Umbilical cord (tissue), 2 donors: ENCODE measurements around the gene FAM153A. TPM values are rescaled to one million over a fixed set of nuclear protein-coding genes. Genes with fewer than 3 reads are reported as not detected.
"Not testable (repeated sequence)": the region's sequence is repeated elsewhere in the genome, so short reads cannot be mapped to it uniquely, and the experiment has no call there.

ENCODE experiments used
- DNase-seq: peaks from one replicate; pipeline ENCODE4 v3.0.0-alpha.2; 2015; ENCODE audit warnings: low spot score
- total RNA-seq: library from RNA; depleted of rRNA; stranded (reverse); fragments of >200 nt; gene quantifications from one replicate; pipeline ENCODE4 v1.2.3, GENCODE V29; 2014; ENCODE audit warnings: low replicate concordance; ENCODE audit not compliant: insufficient read depth

FAM153A gene
- 0.96 TPM for total RNA-seq

DNA sequence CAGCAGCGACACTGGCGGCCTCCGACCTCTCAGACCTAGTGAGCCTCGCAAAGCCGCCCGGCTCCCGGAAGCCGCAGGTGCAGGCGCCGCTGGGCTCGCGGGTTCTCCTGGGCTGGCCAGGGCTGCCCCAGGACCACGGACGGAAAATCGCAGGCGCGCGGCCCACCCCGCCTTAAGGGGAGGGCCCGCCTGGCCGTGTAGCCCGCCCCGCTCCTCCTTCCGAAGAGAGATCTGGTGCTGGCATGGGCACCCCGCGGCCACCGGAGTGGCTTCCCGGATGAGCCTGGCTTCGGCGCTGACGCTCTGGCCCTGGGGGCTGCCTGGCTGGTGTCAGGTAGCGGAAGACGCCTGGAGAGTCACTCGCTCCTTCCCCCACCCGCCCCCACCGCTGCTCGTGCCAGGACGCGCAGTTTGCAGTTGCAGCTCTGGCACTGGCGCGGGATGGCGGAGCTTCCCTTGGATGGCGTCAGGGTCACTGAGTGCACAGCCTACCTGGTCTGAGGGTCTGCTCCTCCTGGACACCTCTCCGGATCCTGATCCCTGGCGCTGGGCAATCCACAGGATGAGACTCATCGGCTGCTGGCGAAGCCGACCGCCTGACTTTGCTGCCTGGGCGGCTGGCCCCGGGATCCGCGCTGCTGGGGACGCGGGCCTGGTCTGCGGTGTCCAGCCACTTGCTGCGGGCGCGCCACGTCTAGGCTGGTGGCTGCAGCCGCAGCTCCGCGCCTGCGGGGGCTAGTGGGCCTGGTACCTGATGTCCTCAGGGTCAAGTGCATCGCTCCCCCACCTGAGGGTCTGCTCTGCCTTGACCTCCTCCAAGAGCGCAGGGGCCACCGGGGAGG is at the start of gene FAM153A:
FAM153A (minus strand) TSS at position 108 of the 842 bp plus-strand sequence.
- DNase-seq = not testable (repeated sequence)

DNA sequence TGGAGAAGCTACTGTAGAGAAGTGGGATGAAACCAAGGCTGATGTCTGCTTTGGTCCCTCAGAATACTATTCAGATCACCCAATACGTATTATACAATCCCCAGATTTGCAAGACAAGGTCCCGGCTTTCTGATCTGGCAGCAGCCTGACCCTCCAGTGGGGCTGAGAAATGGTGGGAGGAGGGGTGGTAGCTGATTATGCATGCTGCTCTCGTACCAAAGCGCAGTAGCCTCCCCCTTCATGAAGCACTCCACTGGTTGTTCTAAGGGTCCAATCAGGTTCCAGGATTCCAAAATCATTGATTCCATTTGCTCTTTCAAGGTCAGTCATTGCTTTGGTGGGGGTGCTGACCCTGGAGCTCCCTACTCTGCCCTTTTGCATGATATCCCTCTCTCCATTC is 49.6 kb upstream of the FAM153A start:
- not testable (repeated sequence) for DNase-seq

GRCh38 chr5:177826073-177826472 is 43.4 kb upstream of the FAM153A start:
- not testable (repeated sequence) for DNase-seq

DNA sequence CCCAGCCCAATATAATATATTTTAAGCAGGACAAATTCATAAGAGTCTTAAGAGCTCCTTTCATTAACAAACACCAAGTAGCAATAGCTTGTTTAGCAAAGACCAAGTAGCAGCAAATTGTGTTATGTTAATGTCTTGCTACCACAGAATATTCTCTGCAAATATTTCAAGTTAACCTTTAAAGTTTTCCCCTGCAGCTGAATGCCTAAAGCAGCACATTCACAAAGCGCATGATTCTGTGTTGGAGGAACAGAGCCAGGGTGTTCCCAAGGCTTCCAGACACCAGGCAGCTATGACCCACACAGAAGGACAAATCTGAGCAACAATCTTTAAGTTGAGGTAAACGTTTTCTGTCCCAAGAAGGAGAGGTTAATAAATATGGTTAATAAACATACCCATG is 42.1 kb upstream of the FAM153A start:
- DNase-seq = not testable (repeated sequence)

DNA sequence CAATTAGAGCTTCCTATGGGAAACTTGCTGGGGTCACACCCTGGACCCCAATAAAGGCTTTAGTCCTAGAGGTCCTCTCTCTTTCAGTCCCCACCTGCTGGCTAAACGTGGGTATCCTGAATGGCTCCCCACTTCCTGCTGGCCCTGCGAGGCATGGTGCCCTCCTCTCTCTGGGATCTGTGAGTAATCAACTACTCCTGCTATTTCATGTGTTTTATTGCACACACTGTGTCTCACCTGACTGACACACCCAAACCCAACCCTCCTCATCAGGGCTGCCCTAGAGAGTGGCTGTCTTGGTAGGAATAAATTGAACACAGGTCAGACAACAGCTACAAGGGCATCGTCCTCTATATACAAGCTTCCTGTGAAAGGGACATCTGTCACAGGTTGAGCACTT is 39.8 kb upstream of the FAM153A start:
- not testable (repeated sequence) for DNase-seq

DNA sequence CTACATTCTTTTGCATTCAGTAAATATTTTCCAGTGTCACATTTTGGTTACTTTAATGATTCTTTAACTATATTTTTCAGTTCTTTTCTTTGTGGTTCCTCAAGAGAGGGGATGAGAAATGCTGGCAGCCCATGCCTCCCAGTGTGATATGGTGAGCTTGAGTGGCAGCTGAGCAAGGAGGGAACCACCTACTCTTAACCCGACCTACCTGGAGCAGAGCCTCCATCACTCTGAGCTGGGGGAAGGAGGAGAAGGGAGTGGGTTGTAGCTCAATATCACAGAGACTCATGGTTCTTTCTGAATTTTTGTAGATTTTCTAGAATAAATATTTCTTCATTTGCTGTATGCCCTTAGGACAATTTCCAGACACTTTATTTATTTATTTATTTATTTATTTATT is 37.0 kb upstream of the FAM153A start:
- not testable (repeated sequence) for DNase-seq

GRCh38 chr5:177812814-177813425 is 30.2 kb upstream of the FAM153A start:
- not testable (repeated sequence) for DNase-seq

GRCh38 chr5:177812160-177812743 is 29.6 kb upstream of the FAM153A start:
- DNase-seq = not testable (repeated sequence)

- not testable (repeated sequence) for DNase-seq
Observed at GRCh38 chr5:177809209-177809913, 26.7 kb upstream of the FAM153A start.

GRCh38 chr5:177808420-177808819 is 25.7 kb upstream of the FAM153A start:
- not testable (repeated sequence) for DNase-seq

GRCh38 chr5:177807265-177807664 is 24.6 kb upstream of the FAM153A start:
- DNase-seq = not testable (repeated sequence)

- DNase-seq = not testable (repeated sequence)
Observed at GRCh38 chr5:177801427-177801826, 18.7 kb upstream of the FAM153A start.

GRCh38 chr5:177798237-177798840 is 15.6 kb upstream of the FAM153A start:
- not testable (repeated sequence) for DNase-seq

GRCh38 chr5:177793272-177793671 is 10.6 kb upstream of the FAM153A start:
- DNase-seq = not testable (repeated sequence)

- not testable (repeated sequence) for DNase-seq
Observed at GRCh38 chr5:177791649-177792048, 8.9 kb upstream of the FAM153A start.

GRCh38 chr5:177782169-177782568 is 530 bp downstream of the FAM153A start:
- DNase-seq = not testable (repeated sequence)

DNA sequence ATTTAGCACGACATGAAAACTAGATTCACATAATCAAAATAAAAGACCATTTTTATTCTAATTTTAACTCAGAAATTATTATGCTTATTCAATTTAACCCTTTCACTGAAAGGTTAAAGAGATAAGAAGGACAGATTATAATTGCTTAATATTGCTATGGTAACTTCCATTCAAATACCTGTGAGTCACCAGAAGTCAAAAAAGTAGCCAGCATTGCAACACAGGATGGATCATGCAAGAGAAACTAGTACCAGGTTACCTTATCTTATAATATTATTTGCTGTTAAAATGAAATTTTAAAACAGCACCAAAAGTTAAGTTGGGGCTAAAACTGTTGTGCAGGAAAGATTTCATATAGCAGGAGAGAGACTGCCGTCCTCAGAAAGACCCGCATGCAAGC is 11.5 kb downstream of the FAM153A start:
- DNase-seq = not testable (repeated sequence)

DNA sequence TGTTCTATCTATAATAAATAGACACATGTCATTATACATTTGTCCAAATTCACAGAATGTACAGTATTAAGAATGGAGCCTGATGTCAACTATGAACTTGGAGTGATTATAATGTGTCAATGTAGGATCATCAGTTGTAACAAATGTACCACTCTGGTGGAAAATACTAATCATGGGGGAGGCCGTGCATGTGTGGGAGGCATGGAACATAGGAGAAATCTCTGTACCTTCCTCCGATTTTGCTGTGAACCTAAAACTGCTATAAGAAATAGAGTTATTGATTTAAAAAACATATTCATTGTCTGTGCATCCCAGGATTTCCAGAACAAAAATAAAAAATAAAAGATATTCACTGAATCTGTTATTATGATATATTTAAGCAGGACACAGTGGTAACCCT is 12.1 kb downstream of the FAM153A start:
- not testable (repeated sequence) for DNase-seq

DNA sequence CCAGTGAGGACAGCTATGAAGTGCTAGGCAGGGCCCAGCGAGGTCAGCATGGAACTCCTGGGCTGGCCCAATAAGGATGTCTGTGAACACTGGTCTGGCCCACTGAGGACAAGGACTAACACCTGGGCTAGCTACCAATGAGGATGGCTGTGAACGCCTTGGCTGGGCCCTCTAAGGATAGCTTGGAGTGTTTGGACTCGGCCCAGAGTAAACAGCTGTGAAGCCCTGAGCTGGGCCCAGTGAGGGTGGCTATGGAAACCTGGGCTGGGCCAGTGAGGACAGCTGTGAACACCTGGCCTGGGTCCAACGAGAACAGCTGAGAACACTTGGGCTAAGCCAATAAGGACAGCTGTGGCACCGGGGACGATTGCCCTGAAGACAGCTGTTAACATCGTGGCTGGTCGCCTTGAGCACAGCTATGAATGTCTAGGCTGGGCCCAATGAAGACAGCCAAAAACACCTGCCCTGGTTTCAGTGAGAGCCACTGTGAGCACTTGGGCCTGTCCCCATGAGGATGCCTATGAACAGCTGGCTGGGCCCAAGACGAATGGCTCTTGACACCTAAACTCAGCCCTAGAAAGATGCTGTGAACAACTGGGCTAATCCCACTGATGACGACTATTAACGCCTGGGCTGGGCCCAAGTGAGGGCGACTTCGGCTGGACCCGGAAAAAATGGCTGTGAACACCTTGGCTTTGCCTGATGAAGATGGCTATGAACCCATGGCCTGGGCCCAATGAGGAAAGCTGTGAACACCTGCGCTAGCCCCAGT is 18.8 kb downstream of the FAM153A start:
- DNase-seq = not testable (repeated sequence)

- not testable (repeated sequence) for DNase-seq
Observed at GRCh38 chr5:177760954-177761353, 21.7 kb downstream of the FAM153A start.
